IPS-18c (cell line): ENCODE data around the gene KCNQ1.

Source experiments
- H3K4me3 ChIP-seq: 2 replicates; pipeline ENCODE4 v1.7.0; 2013; ENCODE audit warnings: low read depth, mild to moderate bottlenecking, low read length, moderate library complexity; ENCODE audit not compliant: insufficient read depth
- H3K9me3 ChIP-seq: one replicate; pipeline ENCODE4 v1.6.1; 2013; ENCODE audit warnings: mild to moderate bottlenecking, low read length, moderate library complexity; ENCODE audit not compliant: control insufficient read depth, insufficient read depth

KCNQ1 gene

DNA sequence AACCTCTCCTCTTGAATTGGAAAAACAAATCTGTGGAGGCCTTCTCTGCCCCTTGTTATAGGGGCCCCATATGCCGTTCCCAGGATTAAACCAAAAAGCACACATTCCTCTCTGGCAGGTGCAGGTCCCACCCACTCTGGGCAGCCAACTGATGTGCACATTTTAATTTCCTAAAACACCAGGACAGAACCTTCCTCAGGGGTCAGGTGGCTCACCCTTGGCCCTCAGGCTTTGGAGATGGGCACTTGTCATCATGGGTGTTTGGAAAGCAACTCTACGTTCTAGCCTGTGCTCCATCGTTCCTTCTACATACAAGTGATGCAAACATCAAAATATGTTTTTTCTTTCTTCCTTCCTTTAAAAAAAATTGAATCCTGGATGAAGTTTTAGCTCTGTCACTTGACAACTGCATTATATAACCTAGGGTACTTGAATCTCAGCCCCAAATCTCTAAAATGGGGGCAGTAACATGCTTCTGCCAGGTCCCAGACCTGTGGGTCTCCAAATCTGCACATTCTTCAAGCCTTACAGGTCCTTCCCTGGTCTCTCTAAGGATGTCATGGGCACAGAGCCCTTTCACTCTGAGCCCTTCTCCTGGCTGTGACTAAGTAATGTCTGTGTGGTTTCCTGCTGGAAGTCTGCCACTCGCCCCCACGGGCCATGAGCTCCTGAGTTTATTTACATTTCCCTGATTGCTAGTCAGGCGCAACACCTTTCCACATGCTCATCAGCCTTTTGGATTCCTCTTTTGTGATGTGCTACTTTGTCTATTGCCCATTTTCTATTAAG is 211.2 kb downstream of the KCNQ1 start:
- Histone ChIP-seq H3K4me3 (no peak overlapping the region), H3K9me3 (peaks cover 37% of the 10 kb centered on the region)

DNA sequence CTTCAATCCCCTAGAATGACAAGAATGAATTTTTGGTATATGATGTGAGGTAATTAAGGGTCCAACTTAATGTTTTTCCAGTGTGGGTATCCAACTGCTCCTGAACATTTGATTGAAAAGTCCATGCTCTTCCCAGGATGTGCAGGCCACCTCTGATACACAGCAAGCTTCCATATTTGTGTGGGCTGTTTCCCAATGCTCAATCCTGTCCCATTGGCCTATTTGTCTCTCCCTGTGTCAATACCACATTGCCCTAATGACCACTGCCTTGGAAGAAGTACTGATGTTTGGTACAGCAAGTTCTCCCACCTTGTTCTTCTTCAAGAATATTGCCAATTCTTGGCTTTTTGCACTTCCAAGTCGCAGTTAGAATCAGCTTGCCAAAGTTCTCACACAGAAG is 212.1 kb downstream of the KCNQ1 start:
- Histone ChIP-seq H3K9me3 (peaks cover 35% of the 10 kb centered on the region), H3K4me3 (no peak overlapping the region)

DNA sequence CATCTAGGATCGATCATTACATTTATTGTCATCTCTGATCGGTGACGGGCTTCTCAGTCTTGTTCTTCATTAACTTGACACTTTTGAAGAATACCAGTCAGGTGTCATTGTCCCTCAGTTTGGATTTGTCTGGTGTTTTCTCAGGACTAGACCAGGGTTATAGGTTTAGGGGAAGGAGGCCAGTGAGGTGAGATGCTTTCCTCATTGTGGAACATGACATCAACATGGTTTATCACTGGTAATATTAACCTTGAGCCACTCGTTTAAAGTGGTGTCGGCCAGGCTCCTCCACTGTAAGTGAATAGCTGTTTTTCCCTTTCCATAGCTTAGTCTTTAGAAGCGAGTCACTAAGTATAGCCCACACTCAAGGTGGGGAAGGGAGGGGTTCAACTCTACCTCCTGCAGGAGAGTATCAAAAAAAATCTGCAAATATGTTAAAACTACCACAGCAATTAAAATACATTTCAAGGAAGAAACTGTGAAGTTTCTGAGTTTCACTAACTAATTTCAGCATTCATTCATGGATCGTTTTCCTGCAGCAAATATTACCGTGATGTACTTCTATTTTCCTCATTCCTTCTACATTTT is 213.0 kb downstream of the KCNQ1 start:
- no peak overlapping the region for H3K4me3 ChIP-seq
- H3K9me3 ChIP-seq = peaks cover 31% of the 10 kb centered on the region

DNA sequence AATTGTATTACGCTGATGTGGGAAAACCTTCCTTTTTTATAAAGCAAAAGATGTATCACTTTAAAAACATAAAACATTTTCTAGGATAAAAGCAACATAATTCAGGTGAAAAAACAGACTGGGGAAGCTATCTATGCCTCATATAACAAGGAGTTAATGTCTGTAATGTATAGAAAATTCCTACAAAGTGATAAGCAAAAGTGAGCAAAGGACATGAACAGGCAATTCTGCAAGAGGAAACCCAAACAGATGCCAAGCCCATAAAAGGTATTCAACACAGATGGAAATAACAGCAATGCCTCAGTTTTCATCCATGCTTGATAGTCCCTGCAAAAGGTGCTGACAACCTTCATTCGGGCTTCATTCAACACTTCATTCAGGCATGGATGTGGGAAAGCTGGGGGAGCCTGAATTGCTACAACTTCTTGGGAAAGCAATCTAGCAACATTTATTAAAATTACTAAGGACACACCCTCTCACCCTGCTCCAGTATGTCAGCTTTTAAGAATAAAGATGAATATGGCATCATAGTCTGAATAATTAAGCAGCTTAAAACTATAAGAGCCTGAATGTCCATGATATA is 215.6 kb downstream of the KCNQ1 start:
- H3K9me3 ChIP-seq = peaks cover 19% of the 10 kb centered on the region
- no peak overlapping the region for H3K4me3 ChIP-seq

DNA sequence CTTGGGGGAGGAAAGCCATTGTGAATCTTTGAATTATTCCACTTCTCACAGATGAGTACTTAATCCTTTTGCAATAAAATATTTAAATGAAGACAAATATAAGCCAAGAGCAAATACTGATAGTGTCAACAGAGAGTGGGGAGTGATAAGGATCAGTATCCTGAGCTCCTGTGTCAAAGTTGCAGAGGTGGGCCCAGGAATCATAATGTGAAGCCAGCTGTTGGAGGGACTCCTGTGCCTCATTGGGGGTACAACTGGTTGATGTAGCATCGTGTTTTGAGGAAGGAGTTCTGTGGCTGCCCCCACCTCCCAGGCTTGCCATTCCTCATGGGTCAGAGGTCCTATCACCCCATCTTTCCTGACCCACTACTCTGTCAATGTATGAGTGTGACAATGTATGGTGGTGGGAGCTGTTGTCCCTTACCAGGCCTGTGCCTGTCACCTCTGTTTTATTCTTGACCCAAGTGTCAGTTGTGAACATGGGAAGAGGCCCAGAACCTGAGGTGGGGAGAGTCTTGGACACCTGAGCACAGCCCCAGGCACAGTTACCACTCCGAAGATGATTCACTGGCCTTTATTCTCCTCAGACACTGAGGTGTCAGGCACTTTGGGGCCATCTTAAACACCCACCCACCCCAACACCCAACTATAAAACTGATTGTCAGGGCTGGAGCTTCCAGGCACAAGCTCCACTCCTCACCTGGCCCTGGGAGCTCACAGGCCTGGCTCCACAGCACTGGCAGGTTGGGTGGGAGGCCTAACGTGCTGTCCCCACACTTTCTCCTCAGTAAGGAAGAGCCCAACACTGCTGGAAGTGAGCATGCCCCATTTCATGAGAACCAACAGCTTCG is 216.6 kb downstream of the KCNQ1 start:
- no peak overlapping the region for H3K4me3 ChIP-seq
- peaks cover 19% of the 10 kb centered on the region for H3K9me3 ChIP-seq

DNA sequence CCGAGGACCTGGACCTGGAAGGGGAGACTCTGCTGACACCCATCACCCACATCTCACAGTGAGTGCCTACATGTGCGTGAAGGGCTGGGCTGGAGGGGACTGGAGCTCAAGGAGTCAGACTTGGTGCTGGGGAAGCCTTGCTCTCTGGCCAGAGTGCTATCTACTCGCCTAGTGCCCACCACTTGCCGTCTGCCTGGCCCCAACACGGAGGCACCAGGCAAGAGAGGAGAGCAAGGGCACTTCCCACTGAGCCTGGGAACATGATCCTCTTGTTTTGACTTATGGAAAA is 217.2 kb downstream of the KCNQ1 start:
- no peak overlapping the region for H3K4me3 ChIP-seq
- H3K9me3 ChIP-seq = peaks cover 16% of the 10 kb centered on the region

DNA sequence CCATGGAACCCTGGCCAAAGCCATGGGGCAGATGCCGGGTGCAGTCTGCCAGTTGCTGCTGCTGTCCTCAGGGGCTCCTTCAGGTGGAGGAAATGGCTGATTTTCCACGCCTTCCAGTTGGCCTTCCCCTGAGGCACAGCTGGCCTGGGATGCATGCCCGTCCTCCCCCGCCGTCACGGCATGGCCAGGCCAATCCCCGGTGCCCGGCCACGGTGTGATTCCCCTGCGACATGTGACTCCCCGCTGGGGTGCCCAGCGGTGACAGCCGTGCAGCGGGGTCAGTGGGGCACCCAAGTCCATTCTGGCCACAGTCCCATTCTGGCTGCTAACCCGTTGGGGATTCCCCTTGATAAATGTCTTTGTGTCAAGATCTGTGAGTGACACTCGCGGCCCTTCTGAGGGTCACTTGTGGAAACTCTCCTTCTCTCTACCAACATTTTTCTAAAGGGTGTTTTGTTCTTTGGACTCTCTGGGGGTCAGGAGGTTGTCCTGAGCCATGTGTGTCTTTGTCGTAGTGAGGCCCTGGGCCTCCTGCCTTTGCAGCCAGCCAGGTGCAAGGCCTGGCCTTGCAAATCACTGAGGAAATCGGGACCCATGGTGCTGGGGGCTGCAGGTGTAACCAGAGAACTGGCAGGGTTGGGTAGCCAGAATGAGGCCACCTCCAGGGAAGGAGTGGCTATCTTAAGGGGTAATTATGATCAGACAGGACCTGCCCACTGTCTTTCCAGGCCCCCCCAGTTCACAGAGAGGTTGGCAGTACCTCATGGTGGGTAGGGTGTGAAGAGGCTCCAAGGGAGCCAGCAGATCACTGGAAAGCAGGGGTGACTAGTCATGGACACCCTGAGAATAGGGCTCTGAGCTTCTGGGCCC is 217.9 kb downstream of the KCNQ1 start:
- peaks cover 16% of the 10 kb centered on the region for H3K9me3 ChIP-seq

DNA sequence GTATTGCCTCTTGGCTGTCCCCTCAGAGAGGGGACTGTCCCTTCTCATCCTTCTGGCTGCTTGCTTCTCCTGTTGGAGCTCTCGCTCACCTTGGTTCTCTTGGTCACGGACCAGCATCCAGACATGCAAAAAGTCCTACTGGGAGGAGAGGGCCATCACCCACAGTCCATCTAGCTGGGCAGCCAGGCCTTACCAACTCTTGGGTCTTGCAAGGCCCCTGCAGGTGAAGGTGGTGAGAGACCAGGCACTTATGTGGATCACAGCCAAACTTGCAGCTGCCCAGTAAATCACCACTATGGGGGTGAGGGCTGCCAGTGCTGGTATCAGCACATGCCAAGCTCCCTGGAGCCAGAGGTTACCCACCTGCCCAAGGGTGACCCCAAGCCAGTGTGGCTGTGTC is 218.7 kb downstream of the KCNQ1 start:
- no peak overlapping the region; the same call in 1 of the 2 replicates for H3K4me3 ChIP-seq
- H3K9me3 ChIP-seq = peaks cover 16% of the 10 kb centered on the region

More for the DNA sequence above, 217.9 kb downstream of the KCNQ1 start:
- H3K4me3 ChIP-seq = no peak overlapping the region; the same call in 1 of the 2 replicates

DNA sequence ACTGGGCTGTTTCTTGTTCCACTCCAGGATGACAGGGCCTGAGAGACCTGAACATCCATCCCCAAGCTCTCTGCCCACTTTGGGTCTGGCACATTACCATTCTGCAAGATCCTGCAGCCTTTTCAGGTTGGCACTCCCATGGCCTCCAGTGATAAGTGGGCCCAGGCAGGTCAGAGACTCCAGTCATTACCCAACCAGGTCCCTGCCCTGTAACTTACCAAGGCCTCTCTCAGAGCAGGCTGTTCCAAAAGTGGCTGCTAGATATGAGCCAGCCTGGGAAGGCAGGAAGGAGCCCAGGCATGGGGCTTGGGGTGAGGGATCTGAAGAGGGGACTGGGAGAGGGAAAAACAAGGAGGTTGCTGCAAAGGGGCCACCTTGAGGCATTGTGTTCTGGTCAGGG is 219.1 kb downstream of the KCNQ1 start:
- Histone ChIP-seq H3K4me3 (no peak overlapping the region), H3K9me3 (peaks cover 16% of the 10 kb centered on the region)

DNA sequence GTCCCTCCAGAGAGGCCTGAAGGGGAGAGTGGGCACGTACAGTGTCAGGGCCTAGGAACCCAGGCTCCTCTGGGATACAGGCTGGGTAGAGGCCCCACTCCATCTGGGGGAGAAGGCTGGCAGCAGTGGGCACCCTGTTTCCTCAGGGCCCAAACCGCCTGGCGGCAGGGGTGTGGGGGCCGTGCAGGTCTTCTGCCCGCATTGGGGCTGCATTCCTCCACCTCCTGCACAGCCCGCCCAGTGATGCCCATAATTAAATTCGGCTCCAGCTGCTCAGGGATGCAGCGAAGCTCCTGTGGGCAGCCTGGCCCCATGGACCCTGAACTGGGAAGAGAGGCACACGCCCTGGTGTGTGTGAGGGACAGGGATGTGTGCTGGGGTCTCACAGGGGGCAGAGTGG is 219.6 kb downstream of the KCNQ1 start:
- Histone ChIP-seq H3K4me3 (no peak overlapping the region), H3K9me3 (peaks cover 16% of the 10 kb centered on the region)

DNA sequence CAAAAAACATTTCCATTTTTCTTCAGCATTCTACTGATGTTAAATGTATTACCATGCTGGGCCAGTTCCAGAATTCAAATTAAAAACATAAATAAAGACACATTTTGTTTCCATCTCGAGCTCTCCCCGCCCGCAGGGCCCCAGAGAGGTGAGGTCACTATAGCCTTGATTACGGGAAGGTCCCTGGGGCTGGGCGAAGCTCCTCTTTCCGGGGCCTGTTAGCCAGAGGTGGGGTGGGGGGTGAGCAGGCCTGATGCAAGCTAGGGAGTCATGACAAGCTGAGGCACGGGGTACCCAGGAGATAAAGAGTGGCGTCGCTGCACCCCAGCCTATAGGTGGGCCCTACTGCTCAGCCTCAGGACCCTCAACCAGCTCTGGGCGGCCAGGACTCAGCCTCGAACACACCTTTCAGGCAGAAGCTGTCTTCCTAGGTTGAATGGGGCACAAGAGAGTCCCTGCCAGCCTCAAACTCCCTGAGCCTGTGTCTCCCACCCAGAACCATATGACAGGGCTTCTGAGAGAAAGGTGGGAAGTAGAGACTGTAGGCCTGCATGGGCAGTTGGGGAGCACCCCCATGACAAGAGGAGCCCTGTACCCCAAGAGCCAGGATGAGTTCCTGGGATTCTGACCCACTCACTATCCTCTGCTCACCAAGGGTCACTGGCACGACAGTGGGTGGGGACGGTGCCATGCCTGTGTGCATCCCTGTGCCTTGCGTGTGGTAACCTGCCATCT is 220.2 kb downstream of the KCNQ1 start:
- Histone ChIP-seq H3K4me3 (no peak overlapping the region), H3K9me3 (peaks cover 16% of the 10 kb centered on the region)

DNA sequence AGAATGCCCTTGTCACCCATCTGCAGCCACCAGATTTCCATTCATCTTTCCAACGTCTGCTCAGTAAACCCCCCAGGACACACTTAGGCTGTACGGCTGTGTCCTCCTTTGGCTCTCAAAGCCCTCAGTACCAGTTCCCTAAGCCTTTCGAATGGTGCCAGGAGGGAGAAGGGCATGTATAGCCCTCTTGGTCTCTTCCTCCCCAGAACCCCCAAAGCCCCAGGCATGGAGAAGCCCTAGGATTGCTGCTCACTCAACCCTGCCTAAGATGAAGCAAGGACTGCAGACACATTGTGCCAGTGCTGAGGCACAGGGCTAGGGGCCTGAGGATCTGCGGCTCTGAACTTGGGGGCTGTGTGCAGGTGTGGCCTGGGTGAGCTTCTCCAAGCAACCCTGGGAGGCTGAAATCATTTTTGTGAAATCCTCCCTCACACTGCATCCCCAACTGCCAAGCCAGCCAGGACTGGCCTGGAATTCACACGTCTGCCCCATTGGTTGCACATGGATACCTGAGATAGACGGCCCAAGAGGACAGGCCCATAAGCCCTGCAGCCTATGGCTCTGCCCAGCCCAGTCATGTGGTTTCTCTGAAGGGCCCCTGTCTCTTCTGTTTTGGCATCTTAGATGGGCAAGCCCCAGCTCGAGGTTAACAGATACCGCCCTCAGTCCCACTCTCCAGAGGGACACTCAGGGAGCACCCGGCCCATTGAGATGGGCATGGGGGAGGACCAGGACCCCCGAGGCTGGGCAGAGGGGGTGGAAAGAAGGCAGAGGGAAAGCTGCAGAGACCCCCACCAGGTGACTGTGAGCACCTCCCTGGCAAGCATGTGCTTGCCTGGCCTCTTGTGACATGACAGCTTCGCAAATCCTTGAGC is 221.0 kb downstream of the KCNQ1 start:
- peaks cover 12% of the 10 kb centered on the region for H3K9me3 ChIP-seq
- H3K4me3 ChIP-seq = no peak overlapping the region

DNA sequence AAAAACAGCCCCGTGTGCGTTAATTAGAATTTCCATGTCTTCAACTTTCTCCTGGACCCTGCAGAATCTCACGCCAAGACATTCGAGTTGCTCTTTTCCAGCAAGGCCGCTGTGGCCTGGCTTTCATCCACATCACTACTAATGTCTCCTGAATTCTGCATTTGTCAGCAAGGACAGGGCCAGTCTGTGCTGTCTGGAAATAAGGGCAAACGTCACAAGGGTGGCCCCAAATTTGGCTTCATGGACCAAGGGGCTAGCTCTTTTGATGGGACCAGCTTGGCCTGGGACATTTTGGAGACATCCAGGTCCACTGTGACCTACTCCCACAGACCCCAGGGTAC is 221.6 kb downstream of the KCNQ1 start:
- Histone ChIP-seq H3K4me3 (no peak overlapping the region), H3K9me3 (peaks cover 11% of the 10 kb centered on the region)

DNA sequence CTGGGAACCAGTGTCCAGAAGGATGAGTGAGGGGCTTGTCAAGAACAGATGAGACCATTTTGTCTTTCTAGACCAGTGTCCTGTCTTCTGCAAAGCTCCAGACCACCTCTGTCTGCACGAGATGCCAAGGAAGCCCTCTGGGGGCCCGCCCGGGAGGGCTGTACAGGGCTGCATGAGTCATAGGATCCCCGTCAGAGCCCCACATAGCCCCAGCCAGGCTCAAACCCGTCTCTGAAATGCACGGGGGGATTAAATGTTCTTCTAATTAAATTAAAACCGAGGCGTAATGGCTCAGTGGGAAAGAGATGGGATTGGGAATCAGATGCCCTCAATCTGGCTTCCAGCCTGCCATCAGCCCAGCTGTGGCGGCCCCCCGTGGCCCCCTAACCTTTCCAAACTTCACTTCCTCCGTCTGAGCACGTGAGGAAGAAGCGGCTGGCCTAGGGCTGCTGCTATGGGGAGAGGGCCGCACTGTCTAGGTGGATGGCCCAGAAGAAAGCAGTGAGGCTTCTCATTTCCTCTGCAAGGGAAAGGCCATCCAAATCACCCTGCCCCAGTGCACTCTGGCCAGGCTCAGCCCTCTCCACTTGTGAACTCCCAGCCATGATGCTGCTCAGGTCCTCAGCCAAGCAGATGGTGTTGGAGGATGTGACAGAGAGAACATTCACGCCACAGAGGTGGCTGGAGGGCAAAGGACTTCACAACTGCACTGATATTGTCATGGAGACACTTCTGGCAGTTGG is 222.2 kb downstream of the KCNQ1 start:
- H3K4me3 ChIP-seq = no peak overlapping the region
- H3K9me3 ChIP-seq = peaks cover 6% of the 10 kb centered on the region

DNA sequence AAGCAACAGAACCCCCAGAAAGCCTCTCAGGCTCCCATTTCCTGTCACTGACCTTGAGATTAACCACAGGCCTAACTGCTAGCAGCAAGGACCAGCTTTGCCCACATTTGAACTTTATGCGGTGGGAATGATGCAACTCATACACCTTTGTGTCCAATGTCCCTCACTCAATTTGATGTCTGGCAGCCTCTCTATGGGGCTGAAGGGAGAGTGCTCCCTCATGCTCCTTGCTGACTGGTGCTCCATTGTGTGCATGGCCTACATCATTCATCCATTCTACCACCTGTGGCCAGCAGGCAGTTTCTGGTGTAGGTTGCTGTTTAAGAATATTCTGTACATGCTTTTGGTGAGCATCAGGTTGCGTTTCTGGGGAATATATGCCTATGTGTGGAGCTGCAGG is 223.1 kb downstream of the KCNQ1 start:
- peaks cover 2% of the 10 kb centered on the region for H3K9me3 ChIP-seq
- no peak overlapping the region for H3K4me3 ChIP-seq
